Gastroesophageal sphincter (tissue), 3 donors: Measurements from ENCODE around the gene TAB2.

ENCODE experiments used
- CTCF ChIP-seq, 4 experiments: fragments of 200-600 bp in 2 of 4; fragments of 450-650 bp in 2 of 4; sonication (generic) in 1 of 4; IDR thresholded peaks; one replicate each; pipeline ENCODE4 v1.5.1; 2017 to 2019; ENCODE audit warnings: antibody characterized with exemption in 4 of 4, mild to moderate bottlenecking in 2 of 4, moderate library complexity in 2 of 4
- EP300 ChIP-seq: sonication (generic); formaldehyde crosslinking; IDR thresholded peaks from one replicate; pipeline ENCODE4 v1.6.1; 2017; ENCODE audit warnings: antibody characterized with exemption, mild to moderate bottlenecking
- POLR2A ChIP-seq, 2 donors: fragments of 450-650 bp; IDR thresholded peaks; one replicate each; pipeline ENCODE4 v1.6.1; 2017; ENCODE audit warnings: antibody characterized with exemption in 2 of 2, mild to moderate bottlenecking in 2 of 2, moderate library complexity in 1 of 2
- POLR2AphosphoS5 ChIP-seq: sonication (generic); formaldehyde crosslinking; IDR thresholded peaks from one replicate; pipeline ENCODE4 v1.6.1; 2017; ENCODE audit warnings: antibody characterized with exemption

DNA sequence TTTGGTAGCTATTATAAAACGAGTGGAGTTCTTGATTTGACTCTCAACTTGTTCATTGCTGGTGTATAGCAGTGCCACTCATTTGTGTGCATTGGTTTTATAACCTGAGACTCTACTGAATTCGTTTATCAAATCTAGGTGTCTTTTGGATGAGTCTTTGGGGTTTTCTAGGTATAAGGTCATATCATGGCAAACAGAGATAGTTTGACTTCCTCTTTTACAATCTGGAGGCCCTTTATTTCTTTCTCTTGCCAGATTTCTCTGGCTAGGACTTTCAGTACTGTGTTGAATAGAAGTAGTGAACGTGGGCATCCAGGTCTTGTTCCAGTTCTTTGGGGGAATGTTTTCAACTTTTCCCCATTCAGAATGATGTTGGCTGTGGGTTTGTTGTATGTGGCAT is 121.3 kb downstream of the TAB2 start:
- TF ChIP-seq POLR2A (IDR thresholded peaks at IDR 0.05): no peak
- no peak for TF ChIP-seq POLR2AphosphoS5
- no peak for TF ChIP-seq CTCF (IDR thresholded peaks at IDR 0.05)
- no peak for TF ChIP-seq EP300
